GM12892 (cell line): ENCODE results near the gene MOV10.

Experiments used
- POLR2A ChIP-seq: IDR thresholded peaks from 2 replicates; pipeline ENCODE4 v1.6.1; 2011; ENCODE audit warnings: low read depth, low read length, control low read depth
- POLR2AphosphoS5 ChIP-seq: IDR thresholded peaks from 2 replicates; pipeline ENCODE4 v1.6.1; 2011; ENCODE audit warnings: low read depth, low read length, control low read depth
- TAF1 ChIP-seq: IDR thresholded peaks from 2 replicates; pipeline ENCODE4 v1.6.1; 2011; ENCODE audit warnings: low read depth, mild to moderate bottlenecking, control low read depth, low read length, borderline replicate concordance

DNA sequence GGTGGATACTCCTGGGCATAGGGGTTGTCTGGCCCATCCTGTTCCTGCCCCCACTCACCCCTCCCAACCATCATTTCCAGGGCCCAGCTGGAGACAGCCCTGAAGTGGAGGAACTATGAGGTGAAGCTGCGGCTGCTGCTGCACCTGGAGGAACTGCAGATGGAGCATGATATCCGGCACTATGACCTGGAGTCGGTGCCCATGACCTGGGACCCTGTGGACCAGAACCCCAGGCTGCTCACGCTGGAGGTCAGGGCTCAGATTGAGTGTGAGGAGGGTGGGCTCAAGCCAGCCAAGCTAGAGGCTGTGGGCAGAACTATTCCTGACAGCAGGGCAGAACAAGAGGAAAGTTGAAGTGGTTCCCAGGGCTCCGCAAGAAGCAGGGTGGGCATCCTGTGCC is 18.2 kb downstream of the MOV10 start:
- TF ChIP-seq POLR2A = no peak
- TF ChIP-seq TAF1 = no peak
- TF ChIP-seq POLR2AphosphoS5 = no peak
